ENCODE data around the gene PSD4.

GRCh38 chr2:113180131-113180946, 6.6 kb downstream of the PSD4 start:
- TF ChIP-seq POLR2A (IDR thresholded peaks at IDR 0.05) (no peak), CTCF (IDR thresholded peaks at IDR 0.05) (no peak)

Measured in esophagus squamous epithelium (tissue), 4 donors.